BLaER1 (cell line): Measurements from ENCODE around the gene UCN2.

Experiments used
- H3K27ac ChIP-seq: shearing (Covaris generic); formaldehyde crosslinking; 2 replicates; pipeline ENCODE4 v1.8.1; 2022
- H3K27me3 ChIP-seq: shearing (Covaris generic); formaldehyde crosslinking; 2 replicates; pipeline ENCODE4 v1.8.1; 2022
- H3K36me3 ChIP-seq: shearing (Covaris generic); formaldehyde crosslinking; 2 replicates; pipeline ENCODE4 v1.8.1; 2022
- H3K4me1 ChIP-seq: shearing (Covaris generic); formaldehyde crosslinking; 2 replicates; pipeline ENCODE4 v1.8.1; 2022
- H3K4me2 ChIP-seq: shearing (Covaris generic); formaldehyde crosslinking; 2 replicates; pipeline ENCODE4 v1.8.1; 2022
- H3K4me3 ChIP-seq: shearing (Covaris generic); formaldehyde crosslinking; 2 replicates; pipeline ENCODE4 v1.8.1; 2022
- H3K9ac ChIP-seq: shearing (Covaris generic); formaldehyde crosslinking; 2 replicates; pipeline ENCODE4 v1.8.1; 2022
- H3K9me3 ChIP-seq: shearing (Covaris generic); formaldehyde crosslinking; 2 replicates; pipeline ENCODE4 v1.8.1; 2022
- H4K20me1 ChIP-seq: shearing (Covaris generic); formaldehyde crosslinking; 2 replicates; pipeline ENCODE4 v1.8.1; 2022
- Cebpa-rat ChIP-seq: shearing (Covaris generic); IDR thresholded peaks from 2 replicates; pipeline ENCODE4 v1.8.1; 2022

UCN2 gene, protein sequence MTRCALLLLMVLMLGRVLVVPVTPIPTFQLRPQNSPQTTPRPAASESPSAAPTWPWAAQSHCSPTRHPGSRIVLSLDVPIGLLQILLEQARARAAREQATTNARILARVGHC

DNA sequence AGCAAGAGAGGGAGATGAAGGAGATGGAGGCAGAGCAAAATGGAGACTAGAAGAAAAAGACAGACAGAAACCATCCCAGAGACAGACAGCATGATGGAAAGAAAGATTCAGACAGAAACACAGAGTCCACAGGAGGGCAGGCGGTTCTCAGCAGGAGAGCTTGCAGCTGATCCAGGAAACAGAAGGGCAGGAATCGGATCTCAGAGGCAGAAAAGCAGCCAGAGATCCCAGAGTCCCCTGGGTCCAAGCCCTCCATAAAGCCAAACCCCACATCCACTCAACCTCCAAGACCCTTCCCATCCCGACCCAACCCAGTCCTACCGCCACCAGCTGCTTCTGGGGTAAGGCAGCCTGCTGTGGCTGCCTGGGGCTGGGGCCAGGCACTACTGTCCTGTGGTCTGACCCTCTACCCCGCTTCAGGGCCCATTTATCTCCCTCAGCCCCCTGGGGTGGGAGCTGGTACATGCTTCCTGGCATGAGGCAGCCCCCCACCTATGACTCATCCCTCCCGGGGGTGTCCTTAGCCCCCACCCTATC lies at the start of gene UCN2:
Gene UCN2 (minus strand): TSS at position 400 of the 537 bp plus-strand sequence. CDS start 657 bp downstream, outside the sequence.
- peak within 1 kb of the TSS; percentile 88 for H3K27ac ChIP-seq
- no peak for TF ChIP-seq Cebpa-rat

DNA sequence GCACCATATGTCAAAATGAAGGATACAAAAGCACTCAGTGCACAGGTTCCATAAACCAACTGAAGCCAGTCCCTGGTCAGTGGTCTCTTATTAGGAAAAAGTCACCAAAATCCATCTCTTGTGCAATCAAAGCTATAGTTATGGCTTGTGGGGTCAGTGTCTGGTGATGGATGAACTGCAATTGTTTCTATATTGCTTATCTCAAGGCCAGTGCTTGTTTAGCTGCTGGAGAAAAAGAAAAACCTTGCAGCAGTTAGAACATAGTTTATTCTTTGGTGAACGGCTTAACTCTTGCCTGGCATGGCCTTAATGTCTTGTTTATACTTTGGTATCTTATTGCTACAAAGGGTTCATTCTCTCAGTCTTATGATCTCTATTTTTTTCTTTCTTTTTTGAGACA lies 48.7 kb upstream of the UCN2 start:
- Histone ChIP-seq H3K4me3 (no peak overlapping the region), H3K9ac (no peak overlapping the region), H4K20me1 (no peaks in the 10 kb centered on the region), H3K36me3 (peaks cover 13% of the 10 kb centered on the region), H3K4me2 (no peak overlapping the region), H3K27me3 (no peaks in the 10 kb centered on the region), H3K27ac (no peak overlapping the region), H3K4me1 (peaks cover 25% of the 10 kb centered on the region), H3K9me3 (peaks cover 17% of the 10 kb centered on the region)
- TF ChIP-seq Cebpa-rat: no peak

More for the DNA sequence above, at the start of gene UCN2:
- Histone ChIP-seq H3K4me3 (peak within 1 kb of the TSS; percentile 47), H3K9me3 (no peaks in the 10 kb centered on the region), H3K4me2 (peak within 1 kb of the TSS; percentile 98), H3K4me1 (peaks cover 93% of the 10 kb centered on the region), H3K36me3 (no peaks in the 10 kb centered on the region), H3K9ac (peak within 1 kb of the TSS; percentile 74), H3K27me3 (no peaks in the 10 kb centered on the region), H4K20me1 (no peaks in the 10 kb centered on the region)

DNA sequence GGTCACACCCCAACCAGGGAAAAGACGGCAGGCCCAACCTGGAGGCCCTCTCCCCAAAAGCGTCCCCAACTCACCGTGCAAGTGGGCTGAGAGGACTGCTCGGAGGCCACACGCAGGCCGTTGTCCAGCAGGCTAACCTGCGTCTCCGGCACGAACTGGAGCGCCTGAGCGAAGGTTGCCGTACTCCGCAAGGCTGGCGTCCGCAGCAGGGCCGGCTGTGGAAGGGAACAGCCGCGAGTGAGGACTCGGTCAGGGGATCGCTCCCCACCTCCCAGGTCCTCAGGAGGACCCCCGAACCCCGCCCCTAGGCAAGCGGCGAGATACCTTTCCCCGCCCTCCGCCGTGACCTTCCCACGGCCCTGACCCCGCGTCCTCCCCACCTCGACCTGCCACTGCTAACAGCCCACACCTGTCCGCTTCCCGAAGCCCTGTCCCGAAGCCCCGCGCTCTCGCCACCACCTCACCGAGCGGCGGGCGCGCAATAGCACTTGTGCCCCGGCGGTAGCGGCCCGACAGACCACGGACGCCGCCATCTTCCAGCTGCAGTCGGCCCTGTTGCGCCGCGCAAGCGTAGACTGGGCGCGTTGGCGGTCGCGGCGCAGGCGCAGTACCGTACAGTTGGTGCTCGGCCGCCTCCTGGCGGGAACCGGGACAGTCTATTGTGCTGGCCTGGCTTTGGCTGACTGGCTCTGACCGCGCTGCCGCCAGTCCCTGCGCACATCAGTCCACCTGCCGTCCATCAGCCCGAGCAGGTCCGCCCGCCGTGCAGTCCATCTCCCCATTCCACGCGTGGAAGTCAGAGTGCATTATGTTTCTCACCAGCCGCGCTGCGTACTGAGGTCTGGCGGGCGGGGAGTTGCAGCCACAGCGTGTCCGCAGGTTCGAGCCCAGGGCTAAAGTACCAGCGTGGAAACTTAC lies 45.8 kb upstream of the UCN2 start, which contains the start of gene UQCRC1:
Gene UQCRC1 (minus strand): TSS at position 559 of the 918 bp plus-strand sequence. CDS start 26 bp downstream, at position 533.
- no peaks in the 10 kb centered on the region for H3K9me3 ChIP-seq
- TF ChIP-seq Cebpa-rat: no peak
- H3K27ac ChIP-seq: peak within 1 kb of the TSS; percentile 86
- H3K4me3 ChIP-seq: peak within 1 kb of the TSS; percentile 85
- H3K4me1 ChIP-seq: peaks cover 25% of the 10 kb centered on the region
- peak within 1 kb of the TSS; percentile 88 for H3K4me2 ChIP-seq
- peak within 1 kb of the TSS; percentile 90 for H3K9ac ChIP-seq
- H4K20me1 ChIP-seq: peaks cover 15% of the 10 kb centered on the region
- H3K27me3 ChIP-seq: no peaks in the 10 kb centered on the region
- peaks cover 36% of the 10 kb centered on the region for H3K36me3 ChIP-seq

DNA sequence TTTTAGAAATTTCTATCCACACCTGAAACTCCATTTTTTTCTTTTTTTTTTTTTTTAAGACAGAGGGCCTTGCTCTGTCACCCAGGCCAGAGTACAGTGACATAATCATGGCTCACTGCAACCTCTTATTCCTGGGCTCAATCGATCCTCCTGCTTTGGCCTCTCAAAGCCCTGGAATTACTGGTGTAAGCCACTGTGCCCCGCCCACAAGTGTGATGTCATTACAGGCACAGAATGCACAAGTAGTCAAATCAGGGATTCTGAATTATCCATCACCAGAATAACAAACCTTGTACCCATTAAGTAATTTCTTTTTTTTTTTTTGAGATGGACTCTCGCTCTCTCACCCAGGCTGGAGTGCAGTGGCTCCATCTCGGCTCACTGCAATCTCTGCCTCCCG lies 43.9 kb upstream of the UCN2 start:
- Histone ChIP-seq H3K9me3 (no peaks in the 10 kb centered on the region), H3K27ac (no peak overlapping the region), H3K27me3 (no peaks in the 10 kb centered on the region), H3K36me3 (peaks cover 54% of the 10 kb centered on the region), H3K4me1 (peaks cover 25% of the 10 kb centered on the region), H3K4me3 (no peak overlapping the region), H4K20me1 (peaks cover 21% of the 10 kb centered on the region), H3K9ac (no peak overlapping the region), H3K4me2 (peak overlapping the region; percentile 88; the same call in 1 of the 2 replicates)
- no peak for TF ChIP-seq Cebpa-rat

DNA sequence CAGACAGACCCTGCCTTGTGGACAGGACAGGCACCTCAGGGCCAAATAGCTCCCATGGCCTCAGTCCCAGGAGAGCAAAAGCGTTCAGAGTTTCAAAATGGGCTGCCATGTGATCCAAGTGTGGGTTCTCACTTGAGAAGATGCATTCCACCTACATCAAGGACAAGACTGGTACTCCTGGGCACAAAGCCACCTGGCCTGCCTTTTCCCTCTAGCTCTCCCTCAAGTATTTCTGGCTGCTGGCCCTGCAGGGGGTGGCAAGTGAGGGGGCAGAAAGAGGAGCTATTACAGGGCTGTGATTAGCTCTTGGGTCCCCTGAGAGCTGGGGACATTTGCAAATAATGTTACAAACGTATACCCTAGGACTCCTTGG lies 38.0 kb upstream of the UCN2 start:
- Histone ChIP-seq H3K9ac (no peak overlapping the region), H3K27me3 (peaks cover 4% of the 10 kb centered on the region), H3K4me1 (peaks cover 28% of the 10 kb centered on the region), H3K27ac (no peak overlapping the region), H3K4me2 (no peak overlapping the region), H4K20me1 (peaks cover 78% of the 10 kb centered on the region), H3K4me3 (no peak overlapping the region), H3K9me3 (no peaks in the 10 kb centered on the region), H3K36me3 (peaks cover 100% of the 10 kb centered on the region)
- no peak for TF ChIP-seq Cebpa-rat

DNA sequence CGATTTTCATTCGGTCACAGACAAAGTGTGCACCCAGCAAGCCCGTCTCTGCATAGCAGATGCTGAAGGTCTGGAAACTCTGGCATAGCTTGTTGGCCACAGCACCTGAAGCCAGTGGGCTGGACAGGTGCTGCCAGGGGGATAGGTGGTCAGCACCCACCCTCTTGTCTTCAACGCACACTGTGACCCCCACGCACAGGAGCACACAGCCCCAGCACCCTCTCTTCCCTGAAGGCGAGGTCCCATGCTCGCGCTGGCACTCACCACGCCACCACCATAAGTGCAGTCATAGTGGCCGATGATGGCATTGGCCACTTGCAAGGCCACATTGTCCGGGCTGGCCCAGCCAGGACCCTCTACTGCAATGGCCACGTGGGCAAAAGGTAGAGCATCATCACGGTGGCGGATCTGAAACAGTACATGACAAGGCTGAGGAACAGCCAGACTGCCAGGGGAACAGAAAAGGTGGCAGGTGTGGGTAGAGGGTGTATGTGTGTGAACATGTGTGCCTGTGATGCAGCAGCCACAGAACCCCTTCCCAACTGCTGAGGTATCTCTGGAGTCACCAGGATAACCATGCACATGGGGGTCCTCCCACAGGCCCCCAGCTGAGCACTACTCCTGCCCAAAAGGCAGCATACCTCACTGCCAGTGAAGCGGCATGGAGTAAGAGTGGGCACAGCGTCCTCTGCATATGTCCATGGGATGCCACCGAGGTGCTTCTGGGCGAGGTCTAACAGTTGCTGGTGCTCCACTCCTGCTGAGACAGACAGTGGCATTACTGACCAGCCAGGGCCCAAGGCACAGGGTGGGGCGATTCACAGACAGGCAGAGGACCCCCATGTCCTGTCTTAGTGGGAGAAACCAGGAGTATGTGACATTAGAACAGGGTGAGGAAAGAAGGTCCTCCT lies 37.4 kb upstream of the UCN2 start:
- Histone ChIP-seq H3K9me3 (no peaks in the 10 kb centered on the region), H3K27ac (no peak overlapping the region)

DNA sequence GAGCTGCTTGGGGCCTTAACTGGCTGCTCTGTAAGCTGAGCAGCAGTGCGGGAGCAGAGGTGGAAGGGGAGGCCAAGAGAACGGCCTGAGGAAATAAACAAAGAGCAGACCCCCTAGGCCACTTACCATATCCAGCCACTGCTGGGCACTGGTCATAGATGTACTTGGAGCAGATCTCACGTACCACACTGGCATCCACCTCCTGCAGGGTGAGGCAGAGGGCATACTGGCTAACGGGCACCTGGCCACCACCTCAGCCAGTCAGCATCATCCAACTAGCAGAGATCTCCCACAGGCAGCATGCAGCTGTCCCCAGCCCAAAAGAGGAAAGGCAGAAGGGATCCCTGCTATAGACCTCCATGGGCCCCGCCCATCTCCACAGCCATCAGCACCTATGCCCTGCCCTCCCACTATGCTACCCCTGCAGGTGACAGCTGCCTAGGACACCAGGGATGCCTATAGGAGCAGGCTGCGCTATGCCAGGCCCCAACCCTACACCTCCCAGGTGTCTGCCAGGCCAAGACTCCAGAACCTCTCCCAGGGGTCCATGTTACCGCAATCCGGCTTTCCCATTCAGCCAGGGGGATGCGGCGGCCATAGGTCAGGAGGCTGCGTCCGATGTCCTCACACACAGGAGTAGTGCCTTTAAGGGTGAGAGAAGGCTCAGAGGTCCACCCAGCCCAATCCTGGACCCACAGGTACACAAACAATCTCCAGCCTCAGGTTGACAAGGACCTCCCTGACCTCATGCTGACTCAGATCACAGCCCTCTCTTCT lies 36.1 kb upstream of the UCN2 start:
- Histone ChIP-seq H3K27ac (peak overlapping the region; percentile 46; the same call in 1 of the 2 replicates), H3K9ac (no peak overlapping the region), H3K4me3 (no peak overlapping the region), H3K27me3 (peaks cover 24% of the 10 kb centered on the region), H3K4me2 (peak overlapping the region; percentile 75), H3K9me3 (no peaks in the 10 kb centered on the region), H3K36me3 (peaks cover 82% of the 10 kb centered on the region), H4K20me1 (peaks cover 80% of the 10 kb centered on the region), H3K4me1 (peaks cover 31% of the 10 kb centered on the region)
- TF ChIP-seq Cebpa-rat: no peak

More for the DNA sequence above, 37.4 kb upstream of the UCN2 start:
- Histone ChIP-seq H3K9ac (no peak overlapping the region), H3K4me3 (no peak overlapping the region), H3K4me1 (peaks cover 28% of the 10 kb centered on the region), H3K4me2 (no peak overlapping the region), H3K27me3 (peaks cover 11% of the 10 kb centered on the region), H3K36me3 (peaks cover 95% of the 10 kb centered on the region), H4K20me1 (peaks cover 83% of the 10 kb centered on the region)
- TF ChIP-seq Cebpa-rat: no peak

DNA sequence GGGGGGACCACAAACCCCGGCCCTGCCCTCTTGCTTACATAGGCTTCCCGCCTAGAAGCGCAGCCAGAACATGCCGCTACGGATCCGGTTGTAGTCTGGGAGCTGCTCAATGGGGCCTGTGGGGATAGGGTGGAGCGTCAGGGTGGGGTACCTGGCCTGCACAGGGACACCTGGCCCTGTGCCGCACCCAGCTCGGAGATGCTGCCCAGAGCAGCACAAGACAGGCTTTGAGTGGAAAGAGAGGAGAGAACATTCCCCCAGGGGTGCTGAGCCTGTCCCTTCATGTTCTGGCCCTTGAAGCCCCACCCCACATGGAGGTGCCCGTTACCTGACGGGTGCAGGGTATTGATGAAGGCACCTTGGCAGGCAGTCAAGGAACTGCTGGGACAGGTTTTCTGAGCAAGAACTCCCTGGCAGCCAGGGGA lies 35.5 kb upstream of the UCN2 start:
- no peaks in the 10 kb centered on the region for H3K9me3 ChIP-seq
- peak overlapping the region; percentile 46 for H3K27ac ChIP-seq
- no peak overlapping the region for H3K4me3 ChIP-seq
- H4K20me1 ChIP-seq: peaks cover 86% of the 10 kb centered on the region
- peaks cover 30% of the 10 kb centered on the region for H3K27me3 ChIP-seq
- TF ChIP-seq Cebpa-rat: no peak
- H3K9ac ChIP-seq: peak overlapping the region; percentile 58; the same call in 1 of the 2 replicates
- H3K4me1 ChIP-seq: peaks cover 31% of the 10 kb centered on the region
- H3K4me2 ChIP-seq: peak overlapping the region; percentile 75
- H3K36me3 ChIP-seq: peaks cover 76% of the 10 kb centered on the region
